NCI-H2107 treated with DMSO at 0.1 percent for 48 hours (cell line): ENCODE results near the gene HOXC10.

ENCODE experiments used
- DNase-seq: peaks from one replicate; lab custom pipeline; 2025; ENCODE audit not compliant: unreplicated experiment; lab: John Stamatoyannopoulos, UW

HOXC10 gene

GRCh38 chr12:53950789-53951576, 34.0 kb upstream of the HOXC10 start:
- DNase-seq: no peak

- no peak for DNase-seq
These were observed 33.2 kb upstream of the HOXC10 start for GRCh38 chr12:53951577-53952334.

GRCh38 chr12:53952335-53952694, 32.6 kb upstream of the HOXC10 start:
- no peak for DNase-seq

GRCh38 chr12:53952871-53953734, 31.8 kb upstream of the HOXC10 start:
- no peak for DNase-seq

- DNase-seq: no peak
These were observed 30.9 kb upstream of the HOXC10 start for GRCh38 chr12:53953831-53954693.

GRCh38 chr12:53954694-53955035, 30.3 kb upstream of the HOXC10 start, which contains the start of gene HOXC12:
HOXC12 (plus strand) TSS chr12:53954903; CDS start chr12:53954930, 27 bp downstream.
- no peak for DNase-seq

GRCh38 chr12:53955036-53955775, 29.7 kb upstream of the HOXC10 start:
- DNase-seq: no peak

- DNase-seq: no peak
These were observed 29.1 kb upstream of the HOXC10 start for GRCh38 chr12:53955776-53956250.

- DNase-seq: no peak
These were observed 28.6 kb upstream of the HOXC10 start for GRCh38 chr12:53956251-53956887.

- no peak for DNase-seq
These were observed 27.9 kb upstream of the HOXC10 start for GRCh38 chr12:53956914-53957536.

GRCh38 chr12:53958128-53958527, 26.8 kb upstream of the HOXC10 start:
- DNase-seq: no peak

GRCh38 chr12:53959314-53959713, 25.6 kb upstream of the HOXC10 start:
- no peak for DNase-seq

GRCh38 chr12:53960187-53961024, 24.5 kb upstream of the HOXC10 start:
- no peak for DNase-seq

GRCh38 chr12:53961025-53961761, 23.8 kb upstream of the HOXC10 start:
- no peak for DNase-seq

- no peak for DNase-seq
These were observed 21.9 kb upstream of the HOXC10 start for GRCh38 chr12:53963005-53963404.

- no peak for DNase-seq
These were observed 21.3 kb upstream of the HOXC10 start for GRCh38 chr12:53963434-53964314.
